Psoas muscle (tissue), 8 donors: ENCODE data around the gene RPL41. TPM values are rescaled to one million over a fixed set of nuclear protein-coding genes. Genes with fewer than 3 reads are reported as not detected.
A peak's percentile ranks its signal among the peaks of the same experiment; 100 is the strongest.

Experiments
- ATAC-seq, 4 donors: fragments of 200-7000 bp; cut with Tn5 transposase; one replicate each; pipeline ENCODE4 v1.9.1; 2020; ENCODE audit warnings: moderate library complexity in 3 of 4, mild to moderate bottlenecking in 2 of 4
- DNase-seq, 2 donors: peaks; one replicate each; pipeline ENCODE4 v3.0.0-alpha.2; 2020
- H3K27ac ChIP-seq: fragments of 200-600 bp; one replicate; pipeline ENCODE4 v1.8.0; 2022
- H3K27me3 ChIP-seq, 3 donors: fragments of 200-600 bp in 1 of 3; one replicate each; pipeline versions ENCODE4 v1.6.1 to v1.8.0; 2013 to 2022; ENCODE audit warnings: low read length in 2 of 3, mild to moderate bottlenecking in 2 of 3, moderate library complexity in 1 of 3; ENCODE audit not compliant: insufficient read depth in 3 of 3
- H3K36me3 ChIP-seq, 2 donors: fragments of 200-600 bp in 1 of 2; one replicate each; pipeline versions ENCODE4 v1.6.1 to v1.8.0; 2013 to 2022; ENCODE audit warnings: low read depth in 1 of 2, mild to moderate bottlenecking in 1 of 2, moderate library complexity in 1 of 2; ENCODE audit not compliant: insufficient read depth in 1 of 2
- H3K4me1 ChIP-seq: fragments of 200-600 bp; one replicate; pipeline ENCODE4 v1.8.0; 2022
- H3K4me3 ChIP-seq: fragments of 200-600 bp; one replicate; pipeline ENCODE4 v1.8.0; 2022; ENCODE audit warnings: mild to moderate bottlenecking
- H3K9me3 ChIP-seq: fragments of 200-600 bp; one replicate; pipeline ENCODE4 v1.8.0; 2022
- CTCF ChIP-seq: fragments of 200-600 bp; IDR thresholded peaks from one replicate; pipeline ENCODE4 v1.8.0; 2022; ENCODE audit warnings: antibody characterized with exemption
- WGBS, 3 donors: extraction: QIAGEN DNeasy Blood & Tissue Kit; methylation state at CpG; one replicate each; pipeline versions ENCODE4 v1.1.6 to v1.1.7; 2013; 5-methylcytosine and 5-hydroxymethylcytosine counted together
- intact Hi-C, 2 donors: fragments of 100-400 bp; cut with DNase I; formaldehyde crosslinking; loops; one replicate each; pipeline versions ENCODE4 v1.11.0 to v1.14.2; 2022
- polyA plus RNA-seq, 3 donors: library from polyadenylated mRNA; stranded (reverse); fragments of 200-250 nt; gene quantifications; one replicate each; pipeline ENCODE4 v1.2.3, GENCODE V29; 2013
- total RNA-seq, 4 donors: library from RNA; stranded (reverse); fragmentation: NEBNext Ultra II Directional in 2 of 4; extraction: Animal tissue kit (Norgen Biotek cat#: 25700) in 2 of 4; gene quantifications; one replicate each; pipeline versions ENCODE4 v1.2.1 to v1.2.4, GENCODE V29; 2021 to 2023
- donor health status: healthy with polysubstance abuse.
- donor health status: DM: no; HTN: no; CAD: no; lungs with moderate emphysema.
- donor health status: Bipolar disorder and iron deficiency.
- donor health status: healthy.
- donor health status: DM: yes; HTN: yes; CAD: no.
- donor health status: DM: no; HTN: no; CAD: no.
- donor health status: DM: no; HTN: no; CAD: no.
- donor health status: DM: yes; HTN: yes; CAD: no.

Gene RPL41
- total and polyA plus RNA-seq, 7 donors = 2,052 to 4,096 (median 2,475) TPM

- Histone ChIP-seq H3K27me3 (no peaks in the 10 kb centered on the region), H3K9me3 (no peaks in the 10 kb centered on the region), H3K36me3 (peaks cover 18 to 30% of the 10 kb centered on the region in 2 donors), H3K4me3 (peak overlapping the region; percentile 95), H3K4me1 (peaks cover 37% of the 10 kb centered on the region), H3K27ac (peak overlapping the region; percentile 94)
- intact Hi-C loops = loop anchor here (2.0 to 5.0 kb wide), 2 partner anchors 35 kb away; no protein-coding TSS in a partner anchor
- peak; percentile 77 to 89 for DNase-seq
- WGBS, 3 donors = 13 to 15% (median 13%) methylated on average over 42 to 45 of the region's 45 CpGs
- TF ChIP-seq CTCF = peak; percentile 49
- peak; percentile 18 to 58 (median 32) for ATAC-seq
These were observed 41.0 kb downstream of the RPL41 start for GRCh38 chr12:56157201-56158028.

GRCh38 chr12:56158029-56158925 is 41.8 kb downstream of the RPL41 start, which contains the start of gene MYL6:
MYL6 (plus strand) TSS chr12:56158359; CDS start chr12:56158402, 43 bp downstream.
- TF ChIP-seq CTCF = no peak
- H3K4me3 ChIP-seq = peak within 1 kb of the TSS; percentile 95
- H3K27ac ChIP-seq = peak within 1 kb of the TSS; percentile 94
- H3K27me3 ChIP-seq = no peaks in the 10 kb centered on the region
- DNase-seq (peak; percentile 92 to 96), ATAC-seq (peak; percentile 83 to 91 (median 87))
- peaks cover 30% of the 10 kb centered on the region for H3K4me1 ChIP-seq
- H3K9me3 ChIP-seq = no peaks in the 10 kb centered on the region
- H3K36me3 ChIP-seq = peaks cover 21 to 39% of the 10 kb centered on the region in 2 donors
- WGBS, 3 donors = 0 to 1% (median 0%) methylated on average over 28 to 30 of the region's 30 CpGs
- intact Hi-C loops = loop anchor here (2.0 to 5.0 kb wide), 2 partner anchors 35 to 36 kb away; no protein-coding TSS in a partner anchor

- Histone ChIP-seq H3K27me3 (no peaks in the 10 kb centered on the region), H3K4me1 (peaks cover 27% of the 10 kb centered on the region), H3K27ac (peak overlapping the region; percentile 94), H3K36me3 (peaks cover 21 to 46% of the 10 kb centered on the region in 2 donors), H3K9me3 (no peaks in the 10 kb centered on the region), H3K4me3 (peak overlapping the region; percentile 95)
- peak; percentile 68 to 82 (median 78) for ATAC-seq
- DNase-seq = peak; percentile 78 to 92
- no peak for TF ChIP-seq CTCF
- intact Hi-C loops = loop anchor here (2.0 to 5.0 kb wide), 2 partner anchors 36 to 37 kb away; no protein-coding TSS in a partner anchor
- WGBS, 3 donors = 0 to 1% (median 1%) methylated on average over 6 of the region's 6 CpGs
These were observed 42.6 kb downstream of the RPL41 start for GRCh38 chr12:56158926-56159461.

- WGBS, 3 donors = 9 to 14% (median 10%) methylated on average over 8 of the region's 8 CpGs
- intact Hi-C loops = loop anchor here (2.0 to 5.0 kb wide), 3 partner anchors 29 to 37 kb away; partner anchors contain the start of gene SMARCC2 (in 1 of the 2)
- Histone ChIP-seq H3K4me3 (peak overlapping the region; percentile 95), H3K4me1 (peaks cover 27% of the 10 kb centered on the region), H3K27me3 (no peaks in the 10 kb centered on the region), H3K36me3 (peaks cover 21 to 53% of the 10 kb centered on the region in 2 donors), H3K9me3 (no peaks in the 10 kb centered on the region), H3K27ac (peak overlapping the region; percentile 94)
- no peak for TF ChIP-seq CTCF
- DNase-seq (peak in 1 of 2 donors; percentile 49), ATAC-seq (peak in 1 of 4 donors; percentile 0)
These were observed 43.2 kb downstream of the RPL41 start for GRCh38 chr12:56159482-56160192.
